IMR-90 (cell line): ENCODE measurements around the gene MRM2. TPM values are rescaled to one million over a fixed set of nuclear protein-coding genes. Genes with fewer than 3 reads are reported as not detected.

ENCODE experiments used
- ATAC-seq: fragments of 200-7000 bp; cut with Tn5 transposase; 2 replicates; pipeline ENCODE4 v1.9.1; 2020; ENCODE audit warnings: low read depth, mild to moderate bottlenecking, moderate library complexity
- BruUV-seq: library from RNA; stranded (reverse); fragments of 400-500 nt; replicated peaks from 2 replicates; lab custom pipeline; 2021; lab: Mats Ljungman, UMichigan
- CTCF ChIA-PET: fragments of 300-600 bp; formaldehyde crosslinking; extraction: SDS; loops from one replicate; lab custom pipeline; 2021; ENCODE audit warnings: antibody characterized with exemption; lab: Yijun Ruan, JAX
- POLR2A ChIA-PET: fragments of 300-600 bp; sonication (Branson Sonifier 250); formaldehyde crosslinking; loops from one replicate; lab custom pipeline; 2022; ENCODE audit warnings: antibody characterized with exemption; ENCODE audit not compliant: unreplicated experiment; lab: Charles Lee
- DNase-seq: peaks from one replicate; pipeline ENCODE4 v3.0.0; 2013
- H2AFZ ChIP-seq: replicated peaks from 2 replicates; pipeline ENCODE3; 2013; ENCODE audit warnings: low read length, mild to moderate bottlenecking; ENCODE audit not compliant: poor library complexity
- H2AK5ac ChIP-seq: 2 replicates; pipeline ENCODE4 v1.6.1; 2013; ENCODE audit warnings: low read depth, low read length, inconsistent platforms
- H2AK9ac ChIP-seq: replicated peaks from 2 replicates; pipeline ENCODE3; 2013; ENCODE audit warnings: mild to moderate bottlenecking, low read depth, low read length, moderate library complexity; ENCODE audit not compliant: poor library complexity
- H2BK120ac ChIP-seq: 2 replicates; pipeline ENCODE4 v1.6.1; 2013; ENCODE audit warnings: low read depth, low read length, inconsistent platforms
- H2BK15ac ChIP-seq: 3 replicates; pipeline ENCODE4 v1.6.1; 2013; ENCODE audit warnings: low read depth, low read length, inconsistent platforms
- H2BK20ac ChIP-seq: 2 replicates; pipeline ENCODE4 v1.6.1; 2013; ENCODE audit warnings: low read depth, mild to moderate bottlenecking, inconsistent platforms, low read length, moderate library complexity
- H2BK5ac ChIP-seq: 2 replicates; pipeline ENCODE4 v1.6.1; 2013; ENCODE audit warnings: mild to moderate bottlenecking, low read depth, low read length, inconsistent platforms; ENCODE audit not compliant: poor library complexity, severe bottlenecking
- H3K14ac ChIP-seq: replicated peaks from 2 replicates; pipeline ENCODE4 v1.6.1; 2013; ENCODE audit warnings: low read depth, low read length, inconsistent platforms
- H3K18ac ChIP-seq: 2 replicates; pipeline ENCODE4 v1.6.1; 2013; ENCODE audit warnings: low read depth, low read length, control low read depth
- H3K23ac ChIP-seq: 2 replicates; pipeline ENCODE4 v1.6.1; 2013; ENCODE audit warnings: low read depth, low read length, inconsistent platforms
- H3K27ac ChIP-seq: 2 replicates; pipeline ENCODE4 v1.5.1; 2013; ENCODE audit warnings: mild to moderate bottlenecking, control low read depth, low read length; ENCODE audit not compliant: insufficient read depth
- H3K27me3 ChIP-seq: 2 replicates; pipeline ENCODE4 v1.6.1; 2013; ENCODE audit warnings: low read length; ENCODE audit not compliant: control insufficient read depth, insufficient read depth
- H3K36me3 ChIP-seq: 2 replicates; pipeline ENCODE4 v1.6.1; 2013; ENCODE audit warnings: low read length, mixed read lengths; ENCODE audit not compliant: control insufficient read depth, insufficient read depth
- H3K4ac ChIP-seq: 2 replicates; pipeline ENCODE4 v1.6.1; 2013; ENCODE audit warnings: low read depth, low read length, inconsistent platforms
- H3K4me1 ChIP-seq: 2 replicates; pipeline ENCODE4 v1.6.1; 2013; ENCODE audit warnings: low read length, mixed read lengths; ENCODE audit not compliant: control insufficient read depth, insufficient read depth
- H3K4me2 ChIP-seq: 2 replicates; pipeline ENCODE4 v1.6.1; 2013; ENCODE audit warnings: low read depth, mild to moderate bottlenecking, control low read depth, low read length, moderate library complexity
- H3K4me3 ChIP-seq: 2 replicates; pipeline ENCODE4 v1.5.1; 2013; ENCODE audit warnings: low read depth, mild to moderate bottlenecking, control low read depth, low read length, moderate library complexity; ENCODE audit not compliant: insufficient read depth
- H3K56ac ChIP-seq: 2 replicates; pipeline ENCODE4 v1.6.1; 2013; ENCODE audit warnings: low read length, inconsistent platforms; ENCODE audit not compliant: insufficient read depth; ENCODE audit errors: extremely low read depth
- H3K79me1 ChIP-seq, 2 experiments: 2 replicates each; pipeline ENCODE4 v1.6.1; 2013; ENCODE audit warnings: low read length in 2 of 2, inconsistent platforms in 1 of 2, low read depth in 1 of 2
- H3K9ac ChIP-seq: 2 replicates; pipeline ENCODE4 v1.6.1; 2013; ENCODE audit warnings: low read depth, low read length, control low read depth
- H3K9me1 ChIP-seq: 2 replicates; pipeline ENCODE4 v1.6.1; 2013; ENCODE audit warnings: low read length, inconsistent platforms; ENCODE audit not compliant: insufficient read depth
- H3K9me3 ChIP-seq: 2 replicates; pipeline ENCODE4 v1.6.1; 2013; ENCODE audit warnings: low read length; ENCODE audit not compliant: control insufficient read depth, insufficient read depth
- H4K20me1 ChIP-seq: 2 replicates; pipeline ENCODE4 v1.6.1; 2013; ENCODE audit warnings: low read length, inconsistent platforms; ENCODE audit not compliant: insufficient read depth
- H4K5ac ChIP-seq: 2 replicates; pipeline ENCODE4 v1.6.1; 2013; ENCODE audit warnings: mild to moderate bottlenecking, low read depth, low read length, control low read depth
- H4K8ac ChIP-seq, 2 experiments: 2 replicates each; pipeline ENCODE4 v1.6.1; 2013; ENCODE audit warnings: low read depth in 2 of 2, low read length in 2 of 2, control low read depth in 1 of 2, inconsistent platforms in 1 of 2
- H4K91ac ChIP-seq: 2 replicates; pipeline ENCODE4 v1.6.1; 2013; ENCODE audit warnings: low read depth, low read length, inconsistent platforms; ENCODE audit not compliant: insufficient read depth
- CEBPB ChIP-seq: IDR thresholded peaks from 2 replicates; pipeline ENCODE4 v1.6.1; 2012; ENCODE audit warnings: low read depth, low read length, improper control_type of control experiment
- CTCF ChIP-seq: conservative IDR thresholded peaks from 2 replicates; pipeline ENCODE4 v1.5.1; 2012; ENCODE audit warnings: mild to moderate bottlenecking, low read depth, low read length, improper control_type of control experiment
- FOS ChIP-seq: fragments of 150-350 bp; IDR thresholded peaks from 2 replicates; pipeline ENCODE4 v1.6.1; 2016; ENCODE audit warnings: low read depth, low read length
- RAD21 ChIP-seq: IDR thresholded peaks from 2 replicates; pipeline ENCODE4 v1.6.1; 2012; ENCODE audit warnings: low read length, improper control_type of control experiment
- RCOR1 ChIP-seq: IDR thresholded peaks from 2 replicates; pipeline ENCODE4 v1.6.1; 2012; ENCODE audit warnings: mild to moderate bottlenecking, low read length, improper control_type of control experiment; ENCODE audit not compliant: insufficient replicate concordance
- RFX5 ChIP-seq: IDR thresholded peaks from 2 replicates; pipeline ENCODE4 v1.8.0; 2012; ENCODE audit warnings: low read depth, mild to moderate bottlenecking, low read length, moderate library complexity
- WGBS, 2 experiments: methylation state at CpG; one replicate each; pipeline versions ENCODE4 v1.1.5 to v1.1.7; 2013; ENCODE audit warnings: missing lambda C conversion rate in 2 of 2; ENCODE audit not compliant: insufficient read length in 1 of 2; ENCODE audit errors: extremely low coverage in 2 of 2; 5-methylcytosine and 5-hydroxymethylcytosine counted together
- dilution Hi-C: fragments of 300-500 bp; cut with HindIII; formaldehyde crosslinking; loops from one replicate; pipeline ENCODE4 v1.14.3; 2018; ENCODE audit warnings: low sequenced_read_pairs; ENCODE audit not compliant: unreplicated experiment
- in situ Hi-C: fragments of 300-500 bp; cut with MboI; formaldehyde crosslinking; loops from 3 replicates; pipeline ENCODE4 v1.14.3; 2019; ENCODE audit warnings: low sequenced_read_pairs, inconsistent platforms, mixed read lengths
- intact Hi-C: fragments of 100-400 bp; cut with micrococcal nuclease; formaldehyde crosslinking; loops from 2 replicates; pipeline ENCODE4 v1.10.0; 2022
- polyA plus RNA-seq, 3 experiments: library from polyadenylated mRNA; depleted of rRNA; stranded (reverse); fragments of >200 nt; gene quantifications; 2 replicates each; pipeline ENCODE4 v1.2.3, GENCODE V29; 2012; ENCODE audit warnings: low replicate concordance in 1 of 3
- total RNA-seq: library from RNA; depleted of rRNA; stranded (reverse); fragments of >200 nt; gene quantifications from 2 replicates; pipeline ENCODE4 v1.2.3, GENCODE V29; 2012

MRM2 gene
- total and polyA plus RNA-seq, 2 of the 4 experiments (the other 2 are of a cell fraction) = 19.1 to 23.8 TPM

- ChIA-PET POLR2A (no interaction called here), CTCF (no interaction called here)
- no peak overlapping the region for H3K14ac ChIP-seq
- peaks cover 0 to 8% of the 10 kb centered on the region in 2 experiments; a peak in 1 of 4 replicates for H3K79me1 ChIP-seq
- no peak overlapping the region for H2BK120ac ChIP-seq
- no peaks in the 10 kb centered on the region for H3K9me3 ChIP-seq
- no peaks in the 10 kb centered on the region for H3K27me3 ChIP-seq
- intact Hi-C loops = no loop called here
- no peak overlapping the region for H2BK5ac ChIP-seq
- no peak overlapping the region for H2AFZ ChIP-seq
- no peak overlapping the region for H3K4me2 ChIP-seq
- no peak overlapping the region for H2AK5ac ChIP-seq
- BruUV-seq = no TSS peak
- H3K9ac ChIP-seq = no peak overlapping the region
- H2BK20ac ChIP-seq = no peak overlapping the region
- H2AK9ac ChIP-seq = no peak overlapping the region
- in situ Hi-C loops = no loop called here
- H4K5ac ChIP-seq = no peak overlapping the region
- no peak overlapping the region for H4K91ac ChIP-seq
- peaks cover 16% of the 10 kb centered on the region for H3K36me3 ChIP-seq
- no peak overlapping the region for H3K18ac ChIP-seq
- H3K4ac ChIP-seq = no peak overlapping the region
- no peak overlapping the region for H4K8ac ChIP-seq
- TF ChIP-seq RFX5 (no peak), RAD21 (no peak), CTCF (no peak), CEBPB (no peak), RCOR1 (no peak), FOS (no peak)
- 74% methylated on average over 5 of the region's 9 CpGs; no CpG with 5 or more reads in 1 of the 2 experiments for WGBS, 2 experiments
- no peak for ATAC-seq
- H2BK15ac ChIP-seq = no peak overlapping the region
- H3K23ac ChIP-seq = no peak overlapping the region
- H4K20me1 ChIP-seq = 0 out of 2 replicates have a peak, but pooled peaks cover 4% of the 10 kb centered on the region
- no peak overlapping the region for H3K27ac ChIP-seq
- no peak overlapping the region for H3K4me3 ChIP-seq
- no peaks in the 10 kb centered on the region for H3K9me1 ChIP-seq
- no peak for DNase-seq
- H3K4me1 ChIP-seq = peaks cover 10% of the 10 kb centered on the region
- no peak overlapping the region for H3K56ac ChIP-seq
- dilution Hi-C loops = no loop called here
These were observed 30.0 kb upstream of the MRM2 start for GRCh38 chr7:2272031-2272430.
